Measurements from ENCODE around the gene RGP1. TPM values are rescaled to one million over a fixed set of nuclear protein-coding genes. Genes with fewer than 3 reads are reported as not detected.

The RGP1 gene
- polyA plus RNA-seq, 3 donors: 7.3 to 16.0 (median 9.9) TPM

- H3K27ac ChIP-seq (ENCODE audit: low read depth, low read length): no peak overlapping the region
- WGBS, 3 donors: 43 to 49% (median 44%) methylated on average over 5 of the region's 5 CpGs
Observed at GRCh38 chr9:35736201-35736633, 12.9 kb upstream of the RGP1 start.

- no peak overlapping the region for H3K27ac ChIP-seq (ENCODE audit: low read depth, low read length)
- 74 to 78% (median 77%) methylated on average over 7 of the region's 7 CpGs for WGBS, 3 donors
Observed at GRCh38 chr9:35737143-35737542, 11.9 kb upstream of the RGP1 start.

GRCh38 chr9:35738186-35738585 is 10.9 kb upstream of the RGP1 start:
- 77 to 89% (median 84%) methylated on average over 4 of the region's 4 CpGs for WGBS, 3 donors
- H3K27ac ChIP-seq (ENCODE audit: low read depth, low read length): no peak overlapping the region

GRCh38 chr9:35738924-35739323 is 10.2 kb upstream of the RGP1 start:
- WGBS, 3 donors: 90 to 94% (median 91%) methylated on average over 7 of the region's 7 CpGs
- no peak overlapping the region for H3K27ac ChIP-seq (ENCODE audit: low read depth, low read length)

- no peak overlapping the region for H3K27ac ChIP-seq (ENCODE audit: low read depth, low read length)
- 85 to 93% (median 91%) methylated on average over 6 of the region's 6 CpGs for WGBS, 3 donors
Observed at GRCh38 chr9:35740243-35740642, 8.8 kb upstream of the RGP1 start.

GRCh38 chr9:35741740-35742139 is 7.3 kb upstream of the RGP1 start:
- 78 to 89% (median 83%) methylated on average over 6 to 7 of the region's 7 CpGs for WGBS, 3 donors
- H3K27ac ChIP-seq (ENCODE audit: low read depth, low read length): no peak overlapping the region

- H3K27ac ChIP-seq (ENCODE audit: low read depth, low read length): no peak overlapping the region
Observed at GRCh38 chr9:35743452-35743851, 5.6 kb upstream of the RGP1 start.

GRCh38 chr9:35743880-35744518 is 5.1 kb upstream of the RGP1 start:
- no peak overlapping the region for H3K27ac ChIP-seq (ENCODE audit: low read depth, low read length)
- WGBS, 3 donors: 78 to 86% (median 82%) methylated on average over 8 of the region's 8 CpGs

More at GRCh38 chr9:35743452-35743851, 5.6 kb upstream of the RGP1 start:
- 52 to 74% (median 55%) methylated on average over 2 of the region's 2 CpGs for WGBS, 3 donors

- 12 to 66% (median 64%) methylated on average over 1 of the region's 1 CpG for WGBS, 3 donors
- no peak overlapping the region for H3K27ac ChIP-seq (ENCODE audit: low read depth, low read length)
Observed at GRCh38 chr9:35745569-35745968, 3.5 kb upstream of the RGP1 start.

- no peak overlapping the region for H3K27ac ChIP-seq (ENCODE audit: low read depth, low read length)
- WGBS, 3 donors: 25 to 62% (median 52%) methylated on average over 3 of the region's 3 CpGs
Observed at GRCh38 chr9:35746583-35746982, 2.5 kb upstream of the RGP1 start.

GRCh38 chr9:35748242-35748857 is 737 bp upstream of the RGP1 start:
- 0% methylated on average over 24 of the region's 24 CpGs for WGBS, 3 donors
- peak overlapping the region; percentile 65 for H3K27ac ChIP-seq (ENCODE audit: low read depth, low read length)

GRCh38 chr9:35749515-35750255 is 598 bp downstream of the RGP1 start:
- 2 to 3% (median 2%) methylated on average over 19 of the region's 19 CpGs for WGBS, 3 donors
- peak overlapping the region; percentile 65 for H3K27ac ChIP-seq (ENCODE audit: low read depth, low read length)

- 46 to 64% (median 62%) methylated on average over 4 of the region's 4 CpGs for WGBS, 3 donors
- no peak overlapping the region for H3K27ac ChIP-seq (ENCODE audit: low read depth, low read length)
Observed at GRCh38 chr9:35750256-35750531, 1.1 kb downstream of the RGP1 start.

- 84 to 89% (median 88%) methylated on average over 5 of the region's 5 CpGs for WGBS, 3 donors
- no peak overlapping the region for H3K27ac ChIP-seq (ENCODE audit: low read depth, low read length)
Observed at GRCh38 chr9:35753466-35753865, 4.4 kb downstream of the RGP1 start.

- no peak within 1 kb of the TSS for H3K27ac ChIP-seq (ENCODE audit: low read depth, low read length)
- 45 to 67% (median 47%) methylated on average over 2 to 3 of the region's 3 CpGs for WGBS, 3 donors
Observed at GRCh38 chr9:35754264-35754663, 5.2 kb downstream of the RGP1 start, which contains the start of gene MSMP. MSMP (minus strand) TSS chr9:35754276; CDS start chr9:35754129, 147 bp downstream.

- WGBS, 3 donors: 92 to 98% (median 94%) methylated on average over 4 of the region's 4 CpGs
Observed at GRCh38 chr9:35755071-35755470, 6.0 kb downstream of the RGP1 start.

GRCh38 chr9:35756275-35757225 is 7.5 kb downstream of the RGP1 start:
- WGBS, 3 donors: 9 to 14% (median 10%) methylated on average over 29 to 48 of the region's 48 CpGs
- H3K27ac ChIP-seq (ENCODE audit: low read depth, low read length): peak overlapping the region; percentile 1

More at GRCh38 chr9:35755071-35755470, 6.0 kb downstream of the RGP1 start:
- no peak overlapping the region for H3K27ac ChIP-seq (ENCODE audit: low read depth, low read length)

GRCh38 chr9:35757226-35757891 is 8.3 kb downstream of the RGP1 start:
- 1 to 2% (median 1%) methylated on average over 19 to 20 of the region's 20 CpGs for WGBS, 3 donors
- H3K27ac ChIP-seq (ENCODE audit: low read depth, low read length): no peak overlapping the region
